H9 (cell line): ENCODE results near the gene MINDY4. TPM values are rescaled to one million over a fixed set of nuclear protein-coding genes. Genes with fewer than 3 reads are reported as not detected.

Source experiments
- DNase-seq: peaks from one replicate; pipeline ENCODE4 v3.0.0-alpha.2; 2017
- H2AFZ ChIP-seq: one replicate; pipeline ENCODE4 v1.6.1; 2013; ENCODE audit warnings: mild to moderate bottlenecking, low read length, control low read depth, moderate library complexity
- H2AK5ac ChIP-seq: 2 replicates; pipeline ENCODE4 v1.6.1; 2013; ENCODE audit warnings: low read length, control low read depth, mixed read lengths; ENCODE audit not compliant: insufficient read length
- H2BK120ac ChIP-seq: one replicate; pipeline ENCODE4 v1.6.1; 2013; ENCODE audit warnings: low read depth, mild to moderate bottlenecking, low read length, control low read depth, inconsistent platforms; ENCODE audit not compliant: poor library complexity, severe bottlenecking
- H2BK12ac ChIP-seq: 2 replicates; pipeline ENCODE4 v1.6.1; 2013; ENCODE audit warnings: low read length, control low read depth, mixed read lengths, low read depth; ENCODE audit not compliant: insufficient read length
- H2BK15ac ChIP-seq: 2 replicates; pipeline ENCODE4 v1.6.1; 2013; ENCODE audit warnings: low read depth, low read length, control low read depth
- H2BK20ac ChIP-seq: one replicate; pipeline ENCODE4 v1.6.1; 2013; ENCODE audit warnings: low read depth, mild to moderate bottlenecking, low read length, control low read depth, inconsistent platforms; ENCODE audit not compliant: poor library complexity, severe bottlenecking
- H2BK5ac ChIP-seq: 2 replicates; pipeline ENCODE4 v1.6.1; 2013; ENCODE audit warnings: low read length, control low read depth, mixed read lengths; ENCODE audit not compliant: insufficient read length
- H3K14ac ChIP-seq: 2 replicates; pipeline ENCODE4 v1.6.1; 2013; ENCODE audit warnings: low read length, control low read depth; ENCODE audit not compliant: insufficient read depth
- H3K18ac ChIP-seq: 2 replicates; pipeline ENCODE4 v1.6.1; 2013; ENCODE audit warnings: low read depth, mild to moderate bottlenecking, mixed read lengths, low read length, control low read depth; ENCODE audit not compliant: insufficient read length
- H3K23ac ChIP-seq: 2 replicates; pipeline ENCODE4 v1.6.1; 2013; ENCODE audit warnings: low read length, control low read depth, mixed read lengths, low read depth; ENCODE audit not compliant: insufficient read length
- H3K23me2 ChIP-seq: 2 replicates; pipeline ENCODE4 v1.6.1; 2013; ENCODE audit warnings: low read depth, mild to moderate bottlenecking, mixed read lengths, low read length, control low read depth; ENCODE audit not compliant: insufficient read length, poor library complexity, severe bottlenecking
- H3K27ac ChIP-seq: 2 replicates; pipeline ENCODE4 v1.5.1; 2013; ENCODE audit warnings: low read length, control low read depth, mixed read lengths, low read depth; ENCODE audit not compliant: insufficient read length
- H3K27me3 ChIP-seq: 2 replicates; pipeline ENCODE4 v1.6.1; 2013; ENCODE audit warnings: low read length, control low read depth, inconsistent platforms; ENCODE audit not compliant: insufficient read depth
- H3K4ac ChIP-seq: 2 replicates; pipeline ENCODE4 v1.6.1; 2013; ENCODE audit warnings: low read depth, mild to moderate bottlenecking, control low read depth, inconsistent platforms, low read length, moderate library complexity
- H3K4me1 ChIP-seq: 2 replicates; pipeline ENCODE4 v1.6.1; 2013; ENCODE audit warnings: low read length, control low read depth, inconsistent platforms; ENCODE audit not compliant: insufficient read depth
- H3K4me2 ChIP-seq: 2 replicates; pipeline ENCODE4 v1.6.1; 2013; ENCODE audit warnings: low read length, control low read depth, mixed read lengths; ENCODE audit not compliant: insufficient read length, insufficient read depth
- H3K56ac ChIP-seq: 2 replicates; pipeline ENCODE4 v1.6.1; 2013; ENCODE audit warnings: low read depth, mild to moderate bottlenecking, mixed read lengths, low read length, control low read depth; ENCODE audit not compliant: insufficient read length
- H3K79me1 ChIP-seq: 2 replicates; pipeline ENCODE4 v1.6.1; 2013; ENCODE audit warnings: low read depth, mild to moderate bottlenecking, moderate library complexity, low read length, control low read depth, inconsistent platforms; ENCODE audit not compliant: insufficient read depth, poor library complexity, severe bottlenecking
- H3K79me2 ChIP-seq: 2 replicates; pipeline ENCODE4 v1.6.1; 2013; ENCODE audit warnings: low read length, control low read depth, inconsistent platforms; ENCODE audit not compliant: insufficient read depth
- H3K9ac ChIP-seq: 2 replicates; pipeline ENCODE4 v1.6.1; 2013; ENCODE audit warnings: low read length, control low read depth, mixed read lengths; ENCODE audit not compliant: insufficient read length; ENCODE audit errors: extremely low read depth
- H3K9me3 ChIP-seq: one replicate; pipeline ENCODE4 v1.6.1; 2013; ENCODE audit warnings: low read depth, low read length, inconsistent platforms; ENCODE audit not compliant: control insufficient read depth
- H3T11ph ChIP-seq: one replicate; pipeline ENCODE4 v1.6.1; 2013; ENCODE audit warnings: mild to moderate bottlenecking, low read length, control low read depth, inconsistent platforms
- H4K20me1 ChIP-seq: one replicate; pipeline ENCODE4 v1.6.1; 2013; ENCODE audit not compliant: control insufficient read depth, insufficient read length, insufficient read depth
- H4K5ac ChIP-seq: 2 replicates; pipeline ENCODE4 v1.6.1; 2013; ENCODE audit warnings: low read depth, mild to moderate bottlenecking, mixed read lengths, low read length, control low read depth; ENCODE audit not compliant: insufficient read length
- H4K8ac ChIP-seq: replicated peaks from 2 replicates; pipeline ENCODE4 v1.6.1; 2013; ENCODE audit warnings: low read length, control low read depth, mixed read lengths, low read depth; ENCODE audit not compliant: insufficient read length
- H4K91ac ChIP-seq: 2 replicates; pipeline ENCODE4 v1.6.1; 2013; ENCODE audit warnings: low read depth, mild to moderate bottlenecking, moderate library complexity, mixed read lengths, low read length, control low read depth; ENCODE audit not compliant: insufficient read length
- H3K27ac Mint-ChIP-seq, 3 experiments: 2 replicates in 2 of 3; 3 replicates in 1 of 3; pipeline ENCODE4 v1.8.0; 2020 to 2021; ENCODE audit warnings: mixed read lengths in 3 of 3, mild to moderate bottlenecking in 1 of 3, moderate library complexity in 1 of 3
- H3K27me3 Mint-ChIP-seq: 2 replicates; pipeline ENCODE4 v1.8.0; 2021; ENCODE audit warnings: low read depth, mild to moderate bottlenecking, moderate library complexity, mixed read lengths
- H3K36me3 Mint-ChIP-seq, 3 experiments: 2 replicates in 2 of 3; 3 replicates in 1 of 3; pipeline ENCODE4 v1.8.0; 2020 to 2021; ENCODE audit warnings: low read depth in 3 of 3, mixed read lengths in 3 of 3; ENCODE audit not compliant: insufficient read depth in 1 of 3
- H3K4me1 Mint-ChIP-seq, 2 experiments: 2 replicates each; pipeline ENCODE4 v1.8.0; 2020; ENCODE audit warnings: mixed read lengths in 2 of 2
- H3K4me3 Mint-ChIP-seq, 2 experiments: 2 replicates in 1 of 2; 3 replicates in 1 of 2; pipeline ENCODE4 v1.8.0; 2020 to 2021; ENCODE audit warnings: mild to moderate bottlenecking in 2 of 2, mixed read lengths in 2 of 2, moderate library complexity in 1 of 2
- H3K9me3 Mint-ChIP-seq, 2 experiments: 2 replicates in 1 of 2; 3 replicates in 1 of 2; pipeline ENCODE4 v1.8.0; 2020; ENCODE audit warnings: mild to moderate bottlenecking in 2 of 2, mixed read lengths in 2 of 2, moderate library complexity in 1 of 2
- CTCF ChIP-seq: fragments of 200-600 bp; sonication (generic); conservative IDR thresholded peaks from 3 replicates; pipeline ENCODE4 v1.8.0; 2021; ENCODE audit warnings: antibody characterized with exemption, mild to moderate bottlenecking
- WGBS: extraction: QIAGEN DNeasy Blood & Tissue Kit; methylation state at CpG from one replicate; pipeline ENCODE4 v1.1.7; 2013; ENCODE audit warnings: missing lambda C conversion rate, low lambda C conversion rate, mixed read lengths; ENCODE audit not compliant: insufficient read length; ENCODE audit errors: extremely low coverage; 5-methylcytosine and 5-hydroxymethylcytosine counted together
- total RNA-seq: library from RNA; stranded (reverse); gene quantifications from 2 replicates; pipeline ENCODE4 v1.2.1, GENCODE V29; 2021

The MINDY4 gene
- total RNA-seq, 1 experiment from 2014 or later = 3.1 TPM

GRCh38 chr7:30866939-30867338 lies 95.7 kb downstream of the MINDY4 start:
- H4K20me1 ChIP-seq = no peaks in the 10 kb centered on the region
- H2BK20ac ChIP-seq = no peak overlapping the region
- H4K5ac ChIP-seq = no peak overlapping the region
- no peaks in the 10 kb centered on the region for H3K23me2 ChIP-seq
- H2AFZ ChIP-seq = no peak overlapping the region
- Mint-ChIP-seq H3K27me3 (peaks cover 2% of the 10 kb centered on the region; the same call in 1 of the 2 replicates), H3K36me3 (no peaks in the 10 kb centered on the region), H3K4me3 (no peak overlapping the region), H3K9me3 (no peaks in the 10 kb centered on the region), H3K4me1 (peaks cover 2 to 4% of the 10 kb centered on the region in 2 experiments; a peak in 1 of 4 replicates), H3K27ac (no peak overlapping the region)
- no CpG with 5 or more reads among the region's 7 CpGs for WGBS
- no peak overlapping the region for H4K8ac ChIP-seq
- no peak overlapping the region for H3K14ac ChIP-seq
- H3K27ac ChIP-seq = no peak overlapping the region
- H3K23ac ChIP-seq = no peak overlapping the region
- H3K79me2 ChIP-seq = no peaks in the 10 kb centered on the region
- H3K18ac ChIP-seq = no peak overlapping the region
- H2AK5ac ChIP-seq = no peak overlapping the region
- H3K9me3 ChIP-seq = no peaks in the 10 kb centered on the region
- H3K4me1 ChIP-seq = no peaks in the 10 kb centered on the region
- H4K91ac ChIP-seq = no peak overlapping the region
- H3K4ac ChIP-seq = no peak overlapping the region
- H3K56ac ChIP-seq = no peak overlapping the region
- H3K79me1 ChIP-seq = no peaks in the 10 kb centered on the region
- no peak overlapping the region for H3K9ac ChIP-seq
- no peak overlapping the region for H2BK15ac ChIP-seq
- no peak for DNase-seq
- H2BK5ac ChIP-seq = no peak overlapping the region
- H3K4me2 ChIP-seq = no peak overlapping the region
- H3T11ph ChIP-seq = no peak overlapping the region
- H2BK12ac ChIP-seq = no peak overlapping the region
- no peak for TF ChIP-seq CTCF
- no peaks in the 10 kb centered on the region for H3K27me3 ChIP-seq
- H2BK120ac ChIP-seq = no peak overlapping the region
